Skeletal muscle tissue (tissue), 1 donor: ENCODE measurements around the gene SON. TPM values are rescaled to one million over a fixed set of nuclear protein-coding genes. Genes with fewer than 3 reads are reported as not detected.

Source experiments
- total RNA-seq: library from RNA; depleted of rRNA; stranded (reverse); fragments of >200 nt; gene quantifications from one replicate; pipeline ENCODE4 v1.2.3, GENCODE V29; 2014

SON gene
- total RNA-seq, 1 donor from 2014 or later, result 103 TPM

Other genes starting within 250 kb of the SON start
- gene IFNAR1, start 218.1 kb upstream of the SON start, total RNA-seq, result 15.1 TPM
- 43.8 TPM for gene IFNGR2, start 139.6 kb upstream of the SON start, total RNA-seq
- 24.5 TPM for gene TMEM50B, start 63.1 kb upstream of the SON start, total RNA-seq
- 2.1 TPM for gene DNAJC28, start 51.3 kb upstream of the SON start, total RNA-seq
- 52.2 TPM for gene GART, start 921 bp upstream of the SON start, total RNA-seq
- gene DONSON, start 45.6 kb downstream of the SON start, total RNA-seq, result 15.7 TPM
- gene CRYZL1, start 98.7 kb downstream of the SON start, total RNA-seq, result 35.5 TPM
- gene ITSN1, start 99.5 kb downstream of the SON start, total RNA-seq, result 21.4 TPM